HepG2 (cell line): ENCODE results near the gene TMCO6. TPM values are rescaled to one million over a fixed set of nuclear protein-coding genes. Genes with fewer than 3 reads are reported as not detected.

Experiments
- CBX2 ChIP-seq, 2 experiments: fragments of 200-600 bp in 1 of 2; sonication (generic); formaldehyde crosslinking in 1 of 2; IDR thresholded peaks; 2 replicates each; pipeline versions ENCODE4 v1.7.0 to v1.8.1; 2018 to 2022; ENCODE audit warnings: low read depth in 2 of 2, low read length in 1 of 2, mild to moderate bottlenecking in 1 of 2, missing genetic modification reagents in 1 of 2
- CC2D1A ChIP-seq: sonication (generic); formaldehyde crosslinking; IDR thresholded peaks from 2 replicates; pipeline ENCODE4 v1.8.1; 2023; ENCODE audit warnings: mild to moderate bottlenecking, missing genetic modification reagents
- ELF1 ChIP-seq: sonication (generic); formaldehyde crosslinking; IDR thresholded peaks from 2 replicates; pipeline ENCODE4 v1.4.0; 2020; ENCODE audit warnings: missing genetic modification reagents
- FOXK2 ChIP-seq: fragments of 450-650 bp; IDR thresholded peaks from 2 replicates; pipeline ENCODE4 v1.6.1; 2016
- FOXP1 ChIP-seq, 2 experiments: fragments of 450-650 bp in 1 of 2; IDR thresholded peaks; 2 replicates each; pipeline ENCODE4 v1.6.1; 2017 to 2018; ENCODE audit warnings: antibody characterized with exemption in 1 of 2
- GATAD1 ChIP-seq: IDR thresholded peaks from 2 replicates; pipeline ENCODE4 v1.6.1; 2016; ENCODE audit warnings: missing genetic modification reagents, missing compliant biosample characterization
- HMGXB4 ChIP-seq, 2 experiments: sonication (generic) in 1 of 2; formaldehyde crosslinking in 1 of 2; IDR thresholded peaks; 2 replicates each; pipeline versions ENCODE4 v1.4.0 to v1.6.1; 2018 to 2020; ENCODE audit warnings: missing genetic modification reagents in 2 of 2, borderline replicate concordance in 1 of 2, low read depth in 1 of 2, mild to moderate bottlenecking in 1 of 2, missing biosample characterization in 1 of 2
- KLF12 ChIP-seq: sonication (generic); formaldehyde crosslinking; IDR thresholded peaks from 2 replicates; pipeline ENCODE4 v1.4.0; 2020; ENCODE audit warnings: missing genetic modification reagents, borderline replicate concordance
- MZF1 ChIP-seq: sonication (generic); formaldehyde crosslinking; IDR thresholded peaks from 2 replicates; pipeline ENCODE4 v1.8.1; 2023; ENCODE audit warnings: mild to moderate bottlenecking, missing genetic modification reagents, borderline replicate concordance
- NFE2L2 ChIP-seq: fragments of 150-350 bp; IDR thresholded peaks from 2 replicates; pipeline ENCODE4 v1.6.1; 2014; ENCODE audit warnings: low read length
- RAD21 ChIP-seq: fragments of 450-650 bp; formaldehyde crosslinking; IDR thresholded peaks from 2 replicates; pipeline ENCODE4 v1.5.0; 2020; ENCODE audit warnings: mild to moderate bottlenecking
- RARA ChIP-seq: IDR thresholded peaks from 2 replicates; pipeline ENCODE4 v1.6.1; 2016; ENCODE audit warnings: missing genetic modification reagents, missing compliant biosample characterization
- SUZ12 ChIP-seq: fragments of 150-350 bp; IDR thresholded peaks from 2 replicates; pipeline ENCODE4 v1.6.1; 2014; ENCODE audit warnings: low read depth, low read length
- TBP ChIP-seq: sonication (generic); formaldehyde crosslinking; IDR thresholded peaks from 2 replicates; pipeline ENCODE4 v1.5.0; 2020; ENCODE audit warnings: missing genetic modification reagents
- TGIF2 ChIP-seq: IDR thresholded peaks from 2 replicates; pipeline ENCODE4 v1.6.1; 2016; ENCODE audit warnings: control low read depth, missing compliant biosample characterization
- ZBED4 ChIP-seq: sonication (generic); formaldehyde crosslinking; IDR thresholded peaks from 2 replicates; pipeline ENCODE4 v1.4.0; 2020; ENCODE audit warnings: missing genetic modification reagents, borderline replicate concordance
- ZNF136 ChIP-seq: sonication (generic); formaldehyde crosslinking; IDR thresholded peaks from 2 replicates; pipeline ENCODE4 v1.8.1; 2022; ENCODE audit warnings: low read depth, mild to moderate bottlenecking, moderate library complexity, missing genetic modification reagents
- ZNF629 ChIP-seq: sonication (generic); formaldehyde crosslinking; conservative IDR thresholded peaks from 2 replicates; pipeline ENCODE4 v1.5.0; 2020; ENCODE audit warnings: missing genetic modification reagents
- ZZZ3 ChIP-seq: sonication (generic); formaldehyde crosslinking; IDR thresholded peaks from 2 replicates; pipeline ENCODE4 v1.4.0; 2020; ENCODE audit warnings: missing genetic modification reagents, mild to moderate bottlenecking, borderline replicate concordance
- polyA plus RNA-seq, 8 experiments: library from polyadenylated mRNA; depleted of rRNA in 3 of 8; stranded (reverse) in 7 of 8; unstranded in 1 of 8; fragments of >200 nt; fragmentation: Illumina TruSeq in 4 of 8; extraction: Trizol in 4 of 8; gene quantifications; 2 replicates each; pipeline versions ENCODE4 v1.2.1 to v1.2.3, GENCODE V29; 2011 to 2016; ENCODE audit warnings: low read depth in 4 of 8, missing spikeins in 1 of 8, mixed read lengths in 1 of 8; ENCODE audit not compliant: insufficient read depth in 1 of 8
- total RNA-seq, 5 experiments: library from RNA; depleted of rRNA; stranded (reverse); fragments of >200 nt; fragmentation: Illumina TruSeq; extraction: Trizol; gene quantifications; 2 replicates each; pipeline ENCODE4 v1.2.3, GENCODE V29; 2016; ENCODE audit warnings: low read depth in 1 of 5
- TF ChIP-seq, protein P1 (sequence below): sonication (generic); formaldehyde crosslinking; IDR thresholded peaks from 2 replicates; pipeline ENCODE4 v1.5.1; 2020; ENCODE audit warnings: mild to moderate bottlenecking, missing genetic modification reagents, moderate library complexity
- TF ChIP-seq, protein P2 (sequence below): sonication (generic); formaldehyde crosslinking; IDR thresholded peaks from 2 replicates; pipeline ENCODE4 v1.4.0; 2020; ENCODE audit warnings: mild to moderate bottlenecking, missing genetic modification reagents

TMCO6 gene
- total and polyA plus RNA-seq, 2 of the 13 experiments (the other 11 are each of a cell fraction or from before 2014, with no cell fraction given): 16.6 to 28.2 TPM

DNA sequence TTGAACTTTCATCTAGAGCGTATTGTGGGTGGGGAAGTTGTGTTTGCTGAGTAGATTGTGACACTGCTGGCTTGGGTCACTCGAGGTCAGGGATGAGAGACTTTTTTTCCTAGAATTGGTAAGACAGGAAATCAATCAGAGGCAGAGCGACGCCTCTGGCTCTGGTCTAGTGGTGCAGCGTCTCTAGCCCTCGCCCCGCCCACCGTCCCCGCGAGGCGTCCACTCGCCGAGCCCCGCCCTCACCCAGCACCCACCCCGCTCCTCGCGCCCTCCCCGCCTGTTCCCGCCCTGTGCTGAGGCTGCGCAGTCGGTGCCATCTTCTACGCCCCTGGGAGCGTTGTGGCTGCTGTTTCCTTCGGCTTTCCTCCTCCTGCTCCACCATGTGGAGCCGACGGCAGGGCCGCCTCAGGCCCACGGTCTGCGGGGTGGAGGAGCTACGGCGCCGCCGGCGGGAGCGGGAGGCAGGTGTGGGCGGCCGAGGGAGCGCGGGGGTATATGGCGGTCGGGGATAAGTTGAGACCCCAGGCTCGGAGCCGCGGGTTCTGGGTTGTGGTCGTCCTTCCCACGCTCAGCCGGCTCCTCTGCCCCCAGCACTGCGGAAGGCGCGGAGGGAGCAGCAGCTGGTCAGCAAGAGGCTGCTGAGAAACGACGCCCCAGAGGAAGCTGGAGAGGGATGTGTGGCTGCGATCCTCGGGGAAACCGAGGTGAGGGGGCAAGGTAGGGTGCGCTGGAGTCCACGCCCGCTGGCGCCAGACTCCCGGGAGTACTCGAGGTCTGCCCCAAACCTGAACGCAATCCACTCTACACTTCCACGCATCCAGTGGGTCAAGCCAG, at the start of gene TMCO6 (continued):
- TF ChIP-seq FOXK2: peak; percentile 53; the same call in 1 of the 2 replicates
- TF ChIP-seq, protein P1, sequence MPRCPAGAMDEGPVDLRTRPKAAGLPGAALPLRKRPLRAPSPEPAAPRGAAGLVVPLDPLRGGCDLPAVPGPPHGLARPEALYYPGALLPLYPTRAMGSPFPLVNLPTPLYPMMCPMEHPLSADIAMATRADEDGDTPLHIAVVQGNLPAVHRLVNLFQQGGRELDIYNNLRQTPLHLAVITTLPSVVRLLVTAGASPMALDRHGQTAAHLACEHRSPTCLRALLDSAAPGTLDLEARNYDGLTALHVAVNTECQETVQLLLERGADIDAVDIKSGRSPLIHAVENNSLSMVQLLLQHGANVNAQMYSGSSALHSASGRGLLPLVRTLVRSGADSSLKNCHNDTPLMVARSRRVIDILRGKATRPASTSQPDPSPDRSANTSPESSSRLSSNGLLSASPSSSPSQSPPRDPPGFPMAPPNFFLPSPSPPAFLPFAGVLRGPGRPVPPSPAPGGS (CRISPR knock-in tag): no peak; the same call in 1 of the 2 replicates
- peak; percentile 66; the same call in 1 of the 2 replicates for TF ChIP-seq RAD21 (CRISPR knock-in tag)
- peak; percentile 2; the same call in 1 of the 2 replicates for TF ChIP-seq ZNF629 (CRISPR knock-in tag)
- TF ChIP-seq MZF1 (CRISPR knock-in tag): 0 out of 2 replicates have a peak, but pooled peaks have one; percentile 63
- TF ChIP-seq TBP (CRISPR knock-in tag): no peak
- no peak for TF ChIP-seq CC2D1A (CRISPR knock-in tag)
- peak; percentile 72 for TF ChIP-seq GATAD1 (CRISPR knock-in tag)
- peak; percentile 57; the same call in 1 of the 2 replicates for TF ChIP-seq TGIF2 (CRISPR knock-in tag)
- peak; percentile 94 for TF ChIP-seq RARA (CRISPR knock-in tag)
- no peak for TF ChIP-seq NFE2L2
- TF ChIP-seq, protein P2, sequence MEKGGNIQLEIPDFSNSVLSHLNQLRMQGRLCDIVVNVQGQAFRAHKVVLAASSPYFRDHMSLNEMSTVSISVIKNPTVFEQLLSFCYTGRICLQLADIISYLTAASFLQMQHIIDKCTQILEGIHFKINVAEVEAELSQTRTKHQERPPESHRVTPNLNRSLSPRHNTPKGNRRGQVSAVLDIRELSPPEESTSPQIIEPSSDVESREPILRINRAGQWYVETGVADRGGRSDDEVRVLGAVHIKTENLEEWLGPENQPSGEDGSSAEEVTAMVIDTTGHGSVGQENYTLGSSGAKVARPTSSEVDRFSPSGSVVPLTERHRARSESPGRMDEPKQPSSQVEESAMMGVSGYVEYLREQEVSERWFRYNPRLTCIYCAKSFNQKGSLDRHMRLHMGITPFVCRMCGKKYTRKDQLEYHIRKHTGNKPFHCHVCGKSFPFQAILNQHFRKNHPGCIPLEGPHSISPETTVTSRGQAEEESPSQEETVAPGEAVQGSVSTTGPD (CRISPR knock-in tag): no peak
- peak; percentile 79 to 85; a peak in 3 of 4 replicates for TF ChIP-seq HMGXB4 (CRISPR knock-in tag; IDR thresholded peaks at IDR 0.05; ENCODE audit: borderline replicate concordance in 1 of 2, low read depth in 1 of 2)
- 0 out of 2 replicates have a peak, but pooled peaks have one; percentile 32 for TF ChIP-seq FOXP1 (IDR thresholded peaks at IDR 0.05)
- TF ChIP-seq FOXP1 (CRISPR knock-in tag; IDR thresholded peaks at IDR 0.05): peak; percentile 81; the same call in 1 of the 2 replicates
- no peak for TF ChIP-seq CBX2 (IDR thresholded peaks at IDR 0.05; ENCODE audit: low read depth, low read length)
- no peak for TF ChIP-seq CBX2 (CRISPR knock-in tag; IDR thresholded peaks at IDR 0.05; ENCODE audit: low read depth)
- TF ChIP-seq KLF12 (CRISPR knock-in tag): no peak
- TF ChIP-seq ZZZ3: peak; percentile 36; the same call in 1 of the 2 replicates
- no peak for TF ChIP-seq SUZ12
- TF ChIP-seq ELF1 (CRISPR knock-in tag): peak; percentile 55
- no peak for TF ChIP-seq ZNF136 (CRISPR knock-in tag)
- TF ChIP-seq ZBED4 (CRISPR knock-in tag): peak; percentile 61
